Endothelial cell of umbilical vein (primary cell): ENCODE data around the gene PLXNB3. TPM values are rescaled to one million over a fixed set of nuclear protein-coding genes. Genes with fewer than 3 reads are reported as not detected.

Experiments
- BruUV-seq: library from RNA; stranded (reverse); fragments of 400-500 nt; replicated peaks from 2 replicates; lab custom pipeline; 2021; lab: Mats Ljungman, UMichigan
- CTCF ChIA-PET: fragments of 300-600, 350-600 bp; sonication (Branson Sonifier 250); formaldehyde crosslinking; loops from one replicate; lab custom pipeline; 2021; ENCODE audit warnings: antibody characterized with exemption, inconsistent platforms; lab: Charles Lee
- POLR2A ChIA-PET: fragments of 300-600, 350-600 bp; sonication (Branson Sonifier 250); formaldehyde crosslinking; loops from one replicate; lab custom pipeline; 2021; ENCODE audit warnings: antibody characterized with exemption, inconsistent platforms; lab: Charles Lee
- DNase-seq: peaks from one replicate; pipeline ENCODE4 v3.0.0-alpha.2; 2011; ENCODE audit warnings: low read depth, low spot score
- FAIRE-seq: peaks from 2 replicates; lab custom pipeline; 2011; peaks lifted over from hg19 to GRCh38; lab: Jason Lieb, UNC
- H2AFZ ChIP-seq: 2 replicates; pipeline ENCODE4 v1.6.0; 2012; ENCODE audit warnings: low read depth, low read length, control low read depth, inconsistent platforms
- H3K27ac ChIP-seq: 2 replicates; pipeline ENCODE4 v1.5.1; 2011; ENCODE audit warnings: low read depth, mild to moderate bottlenecking, control low read depth, low read length, moderate library complexity; ENCODE audit not compliant: insufficient read depth
- H3K27me3 ChIP-seq, 2 experiments: 2 replicates each; pipeline versions ENCODE4 v1.6.0 to v1.6.1; 2011; ENCODE audit warnings: low read length in 2 of 2, mixed read lengths in 1 of 2; ENCODE audit not compliant: control insufficient read depth in 2 of 2, insufficient read depth in 2 of 2
- H3K36me3 ChIP-seq, 2 experiments: 2 replicates in 1 of 2; 3 replicates in 1 of 2; pipeline ENCODE4 v1.5.1; 2011; ENCODE audit warnings: low read length in 2 of 2, mild to moderate bottlenecking in 1 of 2, moderate library complexity in 1 of 2; ENCODE audit not compliant: control insufficient read depth in 2 of 2, insufficient read depth in 2 of 2; ENCODE audit errors: extremely low read depth in 1 of 2
- H3K4me1 ChIP-seq: 3 replicates; pipeline ENCODE4 v1.5.1; 2011; ENCODE audit warnings: mild to moderate bottlenecking, low read length; ENCODE audit not compliant: control insufficient read depth, insufficient read depth; ENCODE audit errors: extremely low read depth
- H3K4me2 ChIP-seq: 2 replicates; pipeline ENCODE4 v1.6.1; 2011; ENCODE audit warnings: low read length, control low read depth, mixed read lengths; ENCODE audit not compliant: insufficient read depth
- H3K4me3 ChIP-seq, 3 experiments: fragments of 200-600 bp in 1 of 3; sonication (generic), shearing (Covaris generic) in 1 of 3; replicated peaks in 1 of 3; 2 replicates each; pipeline ENCODE4 v1.5.1; 2011 to 2016; ENCODE audit warnings: control low read depth in 3 of 3, low read length in 3 of 3, mild to moderate bottlenecking in 2 of 3, inconsistent platforms in 1 of 3, low read depth in 1 of 3, moderate library complexity in 1 of 3; ENCODE audit not compliant: insufficient read depth in 1 of 3
- H3K79me2 ChIP-seq: 2 replicates; pipeline ENCODE4 v1.6.0; 2012; ENCODE audit warnings: low read length, inconsistent platforms; ENCODE audit not compliant: control insufficient read depth, insufficient read depth
- H3K9ac ChIP-seq: replicated peaks from 2 replicates; pipeline ENCODE3; 2011; ENCODE audit warnings: low read length, control low read depth; ENCODE audit not compliant: insufficient read depth; ENCODE audit errors: extremely low read depth
- H3K9me1 ChIP-seq: replicated peaks from 3 replicates; pipeline ENCODE4 v1.6.0; 2011; ENCODE audit warnings: mild to moderate bottlenecking, low read length; ENCODE audit not compliant: control insufficient read depth, insufficient read depth; ENCODE audit errors: extremely low read depth
- H3K9me3 ChIP-seq: replicated peaks from 2 replicates; pipeline ENCODE4 v1.5.1; 2012; ENCODE audit warnings: low read length, inconsistent platforms; ENCODE audit not compliant: control insufficient read depth, insufficient read depth
- H4K20me1 ChIP-seq: replicated peaks from 2 replicates; pipeline ENCODE3; 2011; ENCODE audit warnings: mild to moderate bottlenecking, low read length; ENCODE audit not compliant: control insufficient read depth, insufficient read depth; ENCODE audit errors: extremely low read depth
- CTCF ChIP-seq, 2 donors: IDR thresholded peaks; 1 replicate in 1 of 2; 2 replicates in 1 of 2; pipeline ENCODE4 v1.5.1; 2011; ENCODE audit warnings: low read length in 2 of 2, mild to moderate bottlenecking in 2 of 2, moderate library complexity in 2 of 2, control low read depth in 1 of 2, inconsistent platforms in 1 of 2, low read depth in 1 of 2; ENCODE audit not compliant: insufficient read depth in 1 of 2; ENCODE audit errors: extremely low read depth in 1 of 2
- EZH2 ChIP-seq: IDR thresholded peaks from 2 replicates; pipeline ENCODE4 v1.6.1; 2012; ENCODE audit warnings: borderline replicate concordance, low read depth, mild to moderate bottlenecking, moderate library complexity, low read length, inconsistent platforms; ENCODE audit not compliant: severe bottlenecking
- FOS ChIP-seq: IDR thresholded peaks from 2 replicates; pipeline ENCODE4 v1.6.1; 2011; ENCODE audit warnings: mild to moderate bottlenecking, low read length, moderate library complexity, borderline replicate concordance; ENCODE audit not compliant: insufficient read depth
- GATA2 ChIP-seq: IDR thresholded peaks from 2 replicates; pipeline ENCODE4 v1.7.0; 2011; ENCODE audit warnings: low read depth, mild to moderate bottlenecking, moderate library complexity, mixed read lengths, low read length; ENCODE audit not compliant: insufficient read length, insufficient read depth
- JUN ChIP-seq: IDR thresholded peaks from 2 replicates; pipeline ENCODE4 v1.6.1; 2011; ENCODE audit warnings: borderline replicate concordance, low read depth; ENCODE audit not compliant: insufficient read length, insufficient read depth
- MAX ChIP-seq: IDR thresholded peaks from 2 replicates; pipeline ENCODE4 v1.6.1; 2011; ENCODE audit not compliant: insufficient read depth, insufficient read length
- MYC ChIP-seq: IDR thresholded peaks from one replicate; pipeline ENCODE4 v1.6.1; 2011; ENCODE audit warnings: mild to moderate bottlenecking, low read depth, low read length
- POLR2A ChIP-seq: IDR thresholded peaks from 2 replicates; pipeline ENCODE4 v1.6.1; 2012; ENCODE audit warnings: low read depth, mild to moderate bottlenecking, control low read depth, low read length
- POLR2AphosphoS5 ChIP-seq: IDR thresholded peaks from 2 replicates; pipeline ENCODE4 v1.6.1; 2012; ENCODE audit warnings: low read depth, mild to moderate bottlenecking, control low read depth, low read length, moderate library complexity; ENCODE audit not compliant: insufficient read depth
- dilution Hi-C: fragments of 300-500 bp; cut with MboI; formaldehyde crosslinking; loops from one replicate; pipeline ENCODE4 v1.15.0; 2019; ENCODE audit warnings: low sequenced_read_pairs; ENCODE audit not compliant: extremely low pct_ligation_motif_present
- intact Hi-C: fragments of 100-400 bp; cut with micrococcal nuclease; formaldehyde crosslinking; loops from one replicate; pipeline ENCODE4 v1.10.0; 2022
- polyA plus RNA-seq, 4 experiments: library from polyadenylated mRNA; depleted of rRNA in 3 of 4; stranded (reverse) in 3 of 4; unstranded in 1 of 4; fragments of >200 nt; gene quantifications; 2 replicates each; pipeline versions ENCODE4 v1.2.1 to v1.2.3, GENCODE V29; 2011 to 2012; ENCODE audit warnings: missing spikeins in 1 of 4
- total RNA-seq: library from RNA; stranded (reverse); gene quantifications from 2 replicates; pipeline ENCODE4 v1.2.3, GENCODE V29; 2021

PLXNB3 gene
- total and polyA plus RNA-seq, 2 donors (not counting 3 experiments of a cell fraction or from before 2014, with no cell fraction given): 19.0 to 31.4 TPM

- H2AFZ ChIP-seq: no peak overlapping the region
Measured at GRCh38 chrX:153736871-153737441, 27.1 kb upstream of the PLXNB3 start.

More at GRCh38 chrX:153736871-153737441, 27.1 kb upstream of the PLXNB3 start:
- no peak for TF ChIP-seq POLR2A
- no peak for TF ChIP-seq MYC
- TF ChIP-seq FOS: no peak
- TF ChIP-seq JUN: no peak
- no peak for TF ChIP-seq EZH2
- TF ChIP-seq GATA2: no peak
- no peak for TF ChIP-seq POLR2AphosphoS5
- no peak for TF ChIP-seq MAX
- TF ChIP-seq CTCF (IDR thresholded peaks at IDR 0.05; ENCODE audit: extremely low read depth in 1 of 2, insufficient read depth in 1 of 2, low read depth in 1 of 2, low read length in 2 of 2): no peak
- FAIRE-seq (no peak), DNase-seq (no peak)
- Histone ChIP-seq H3K9me3 (no peaks in the 10 kb centered on the region), H3K79me2 (no peaks in the 10 kb centered on the region), H3K27ac (no peak overlapping the region), H3K4me3 (no peak overlapping the region), H3K36me3 (no peaks in the 10 kb centered on the region), H3K9me1 (no peaks in the 10 kb centered on the region), H4K20me1 (no peaks in the 10 kb centered on the region), H3K9ac (no peak overlapping the region), H3K4me2 (no peak overlapping the region), H3K4me1 (no peaks in the 10 kb centered on the region), H3K27me3 (no peaks in the 10 kb centered on the region)
- dilution Hi-C loops (no loop called here), intact Hi-C loops (no loop called here)
- CTCF ChIA-PET: no interaction called here
- POLR2A ChIA-PET: no interaction called here
- no TSS peak for BruUV-seq
